Neural progenitor cell (in vitro differentiated cells): ENCODE results near the gene MRAP.
A peak's percentile ranks its signal among the peaks of the same experiment; 100 is the strongest.

Source experiments
- EZH2 ChIP-seq: fragments of 200-600 bp; sonication (generic); IDR thresholded peaks from 2 replicates; pipeline ENCODE4 v1.6.1; 2017; ENCODE audit warnings: antibody characterized with exemption, mild to moderate bottlenecking, moderate library complexity
- TF ChIP-seq, protein P1 (sequence below): fragments of 200-600 bp; sonication (generic); IDR thresholded peaks from 2 replicates; pipeline ENCODE4 v1.5.1; 2017; ENCODE audit warnings: antibody characterized with exemption, mild to moderate bottlenecking

DNA sequence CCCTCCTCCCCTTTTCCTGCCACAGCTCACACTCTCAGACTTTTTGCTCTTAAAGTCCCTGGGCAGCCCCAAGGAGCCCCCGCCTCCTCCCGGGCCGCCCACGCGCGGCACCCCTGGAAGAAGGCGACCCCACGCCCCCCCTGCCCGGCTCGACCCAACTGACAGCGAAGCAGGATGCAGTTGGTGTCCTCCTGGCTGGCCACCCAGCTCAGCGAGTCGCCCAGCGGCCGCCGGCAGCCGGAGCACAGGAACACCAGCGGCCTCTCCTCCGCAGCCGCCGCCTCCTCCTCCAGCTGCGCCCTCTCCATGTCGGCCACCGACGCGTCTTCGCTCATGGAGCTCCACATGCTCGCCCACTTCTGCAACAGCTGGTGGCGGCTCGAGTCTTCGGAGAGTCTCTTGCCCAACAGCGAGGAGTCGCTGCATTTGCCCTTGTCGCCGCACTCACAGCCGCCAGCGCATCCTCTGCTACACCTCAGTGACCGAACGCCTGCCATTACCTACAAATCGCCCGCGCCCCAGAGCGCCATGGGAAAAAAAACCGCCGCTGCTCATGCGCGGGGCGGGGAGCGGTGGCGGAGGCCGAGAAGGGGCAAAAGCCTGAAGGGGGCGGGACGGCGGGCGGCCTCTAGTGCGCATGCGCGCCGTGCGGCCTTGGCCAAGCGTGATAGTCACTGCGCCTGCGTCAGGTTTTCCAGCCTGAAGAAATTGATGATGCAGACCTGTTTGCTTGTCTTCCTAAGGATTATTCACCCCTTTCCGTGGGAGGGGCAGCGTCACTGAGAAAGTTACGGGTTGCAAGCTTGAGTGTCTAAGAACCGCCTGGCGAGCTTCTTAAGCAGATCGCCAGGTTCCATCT, 19.9 kb upstream of the MRAP start, which contains the start of gene MIS18A:
- TF ChIP-seq, protein P1, sequence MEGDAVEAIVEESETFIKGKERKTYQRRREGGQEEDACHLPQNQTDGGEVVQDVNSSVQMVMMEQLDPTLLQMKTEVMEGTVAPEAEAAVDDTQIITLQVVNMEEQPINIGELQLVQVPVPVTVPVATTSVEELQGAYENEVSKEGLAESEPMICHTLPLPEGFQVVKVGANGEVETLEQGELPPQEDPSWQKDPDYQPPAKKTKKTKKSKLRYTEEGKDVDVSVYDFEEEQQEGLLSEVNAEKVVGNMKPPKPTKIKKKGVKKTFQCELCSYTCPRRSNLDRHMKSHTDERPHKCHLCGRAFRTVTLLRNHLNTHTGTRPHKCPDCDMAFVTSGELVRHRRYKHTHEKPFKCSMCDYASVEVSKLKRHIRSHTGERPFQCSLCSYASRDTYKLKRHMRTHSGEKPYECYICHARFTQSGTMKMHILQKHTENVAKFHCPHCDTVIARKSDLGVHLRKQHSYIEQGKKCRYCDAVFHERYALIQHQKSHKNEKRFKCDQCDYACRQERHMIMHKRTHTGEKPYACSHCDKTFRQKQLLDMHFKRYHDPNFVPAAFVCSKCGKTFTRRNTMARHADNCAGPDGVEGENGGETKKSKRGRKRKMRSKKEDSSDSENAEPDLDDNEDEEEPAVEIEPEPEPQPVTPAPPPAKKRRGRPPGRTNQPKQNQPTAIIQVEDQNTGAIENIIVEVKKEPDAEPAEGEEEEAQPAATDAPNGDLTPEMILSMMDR = peak; percentile 19
- TF ChIP-seq EZH2 = no peak
